GM12878 (cell line): ENCODE results near the gene LZTFL1. TPM values are rescaled to one million over a fixed set of nuclear protein-coding genes. Genes with fewer than 3 reads are reported as not detected.

Experiments
- ATAC-seq: fragments of 200-7000 bp; cut with Tn5 transposase; 3 replicates; pipeline ENCODE4 v1.9.1; 2020; ENCODE audit warnings: mild to moderate bottlenecking, moderate library complexity
- BruUV-seq: library from RNA; stranded (reverse); fragments of 400-500 nt; replicated peaks from 2 replicates; lab custom pipeline; 2021; lab: Mats Ljungman, UMichigan
- CTCF ChIA-PET: fragments of 300-600 bp; sonication (Branson Sonifier 250); formaldehyde crosslinking; extraction: SDS; loops from one replicate; lab custom pipeline; 2021; ENCODE audit warnings: inconsistent platforms; lab: Yijun Ruan, JAX
- POLR2A ChIA-PET: fragments of 350-600 bp; formaldehyde crosslinking; extraction: SDS; loops from one replicate; lab custom pipeline; 2021; ENCODE audit warnings: inconsistent platforms; lab: Charles Lee
- RAD21 ChIA-PET: fragments of 300-600 bp; sonication (Branson Sonifier 250); formaldehyde crosslinking; loops from one replicate; lab custom pipeline; 2023; ENCODE audit warnings: antibody characterized with exemption; ENCODE audit not compliant: unreplicated experiment; lab: Charles Lee
- SMC1A ChIA-PET: fragments of 300-600 bp; sonication (Branson Sonifier 250); formaldehyde crosslinking; loops from one replicate; lab custom pipeline; 2023; ENCODE audit not compliant: unreplicated experiment, uncharacterized antibody; lab: Charles Lee
- DNase-seq: peaks from one replicate; pipeline ENCODE4 v3.0.0-alpha.2; 2011; ENCODE audit warnings: low read depth, low spot score
- FAIRE-seq: peaks from 3 replicates; lab custom pipeline; 2011; peaks lifted over from hg19 to GRCh38; lab: Jason Lieb, UNC
- H2AFZ ChIP-seq: 2 replicates; pipeline ENCODE4 v1.6.0; 2011; ENCODE audit warnings: low read depth, low read length, control low read depth; ENCODE audit not compliant: control insufficient read depth
- H3K27ac ChIP-seq: 2 replicates; pipeline ENCODE4 v1.5.1; 2011; ENCODE audit warnings: control low read depth; ENCODE audit not compliant: control insufficient read depth, insufficient read depth
- H3K27me3 ChIP-seq, 2 experiments: replicated peaks in 1 of 2; 2 replicates each; pipeline versions ENCODE4 v1.6.0 to v1.6.1; 2011; ENCODE audit warnings: low read length in 1 of 2; ENCODE audit not compliant: control insufficient read depth in 2 of 2, insufficient read depth in 2 of 2
- H3K36me3 ChIP-seq, 2 experiments: 2 replicates each; pipeline ENCODE4 v1.5.1; 2011; ENCODE audit warnings: low read length in 1 of 2; ENCODE audit not compliant: control insufficient read depth in 2 of 2, insufficient read depth in 2 of 2
- H3K4me1 ChIP-seq: 2 replicates; pipeline ENCODE4 v1.6.1; 2011; ENCODE audit warnings: mild to moderate bottlenecking, low read length, moderate library complexity, mixed read lengths; ENCODE audit not compliant: control insufficient read depth, insufficient read depth
- H3K4me2 ChIP-seq: 2 replicates; pipeline ENCODE4 v1.6.0; 2011; ENCODE audit warnings: control low read depth; ENCODE audit not compliant: control insufficient read depth, insufficient read depth
- H3K4me3 ChIP-seq: fragments of 200-600 bp; sonication (generic); 2 replicates; pipeline ENCODE4 v1.5.1; 2016
- H3K79me2 ChIP-seq: 2 replicates; pipeline ENCODE4 v1.6.0; 2011; ENCODE audit warnings: low read length; ENCODE audit not compliant: control insufficient read depth, insufficient read depth
- H3K9ac ChIP-seq: 2 replicates; pipeline ENCODE4 v1.8.0; 2011; ENCODE audit warnings: low read length, control low read depth, mixed read lengths; ENCODE audit not compliant: control insufficient read depth, insufficient read depth
- H3K9me3 ChIP-seq: replicated peaks from 3 replicates; pipeline ENCODE4 v1.5.1; 2011; ENCODE audit warnings: mild to moderate bottlenecking, low read length; ENCODE audit not compliant: control insufficient read depth, insufficient read depth
- H4K20me1 ChIP-seq: 2 replicates; pipeline ENCODE4 v1.6.0; 2011; ENCODE audit not compliant: control insufficient read depth, insufficient read depth
- DPF2 ChIP-seq: fragments of 450-650 bp; IDR thresholded peaks from 2 replicates; pipeline ENCODE4 v1.6.1; 2017; ENCODE audit warnings: mild to moderate bottlenecking
- EGR1 ChIP-seq, 2 experiments: IDR thresholded peaks; 1 replicate in 1 of 2; 2 replicates in 1 of 2; pipeline ENCODE4 v1.6.1; 2011 to 2012; ENCODE audit warnings: low read depth in 2 of 2, low read length in 2 of 2, borderline replicate concordance in 1 of 2, mild to moderate bottlenecking in 1 of 2, moderate library complexity in 1 of 2
- EZH2 ChIP-seq: IDR thresholded peaks from 2 replicates; pipeline ENCODE4 v1.6.1; 2012; ENCODE audit warnings: low read depth, mild to moderate bottlenecking, control low read depth, inconsistent platforms, low read length, borderline replicate concordance; ENCODE audit not compliant: control insufficient read depth
- HDAC2 ChIP-seq: fragments of 200-600 bp; sonication (generic); IDR thresholded peaks from 2 replicates; pipeline ENCODE4 v1.6.1; 2017
- IRF4 ChIP-seq: IDR thresholded peaks from 2 replicates; pipeline ENCODE4 v1.6.1; 2011; ENCODE audit warnings: low read depth, low read length
- MYB ChIP-seq: fragments of 150-350 bp; IDR thresholded peaks from 2 replicates; pipeline ENCODE4 v1.6.1; 2014; ENCODE audit warnings: mild to moderate bottlenecking, low read depth, low read length, borderline replicate concordance
- SMAD5 ChIP-seq: IDR thresholded peaks from 2 replicates; pipeline ENCODE4 v1.6.1; 2016; ENCODE audit warnings: antibody characterized with exemption, low read depth
- WGBS: methylation state at CpG from one replicate; pipeline ENCODE4 v1.1.6; 2016; ENCODE audit warnings: low lambda C conversion rate; ENCODE audit not compliant: insufficient replicate concordance, insufficient coverage; ENCODE audit errors: missing lambda C conversion rate; 5-methylcytosine and 5-hydroxymethylcytosine counted together
- in situ Hi-C: fragments of 300-500 bp; cut with MboI; formaldehyde crosslinking; loops from 9 replicates; pipeline ENCODE4 v1.14.3; 2018; ENCODE audit warnings: mixed read lengths
- intact Hi-C: fragments of 100-400 bp; cut with micrococcal nuclease; formaldehyde crosslinking; loops from one replicate; pipeline ENCODE4 v1.14.2; 2022; ENCODE audit not compliant: unreplicated experiment
- polyA plus RNA-seq, 11 experiments: library from polyadenylated mRNA; depleted of rRNA in 4 of 11; unstranded in 6 of 11; stranded (reverse) in 5 of 11; fragments of >200 nt; fragmentation: Nextera tagmentation in 4 of 11; fragmentation: Illumina TruSeq in 1 of 11; extraction: Ambion mirVana in 4 of 11; extraction: Trizol in 1 of 11; gene quantifications; 1 replicate in 1 of 11; 2 replicates in 10 of 11; pipeline versions ENCODE4 v1.2.1 to v1.2.3, GENCODE V29; 2011 to 2016; ENCODE audit warnings: inconsistent platforms in 2 of 11, missing spikeins in 2 of 11, low read depth in 1 of 11
- total RNA-seq, 4 experiments: library from RNA; depleted of rRNA in 3 of 4; stranded (reverse); fragments of >200 nt in 3 of 4; fragmentation: Illumina TruSeq in 1 of 4; extraction: Trizol in 1 of 4; gene quantifications; 2 replicates each; pipeline versions ENCODE4 v1.2.1 to v1.2.3, GENCODE V29; 2013 to 2021
- TF ChIP-seq, protein P1 (sequence below): fragments of 150-350 bp; IDR thresholded peaks from 2 replicates; pipeline ENCODE4 v1.6.1; 2016; ENCODE audit warnings: low read depth, low read length
- TF ChIP-seq, protein P2 (sequence below): IDR thresholded peaks from 2 replicates; pipeline ENCODE4 v1.6.1; 2012; ENCODE audit warnings: improper control_type of control experiment, low read depth, low read length; ENCODE audit not compliant: insufficient replicate concordance

LZTFL1 gene
- total and polyA plus RNA-seq, 10 of the 15 experiments (the other 5 are each of a cell fraction or from before 2014, with no cell fraction given) = 9.8 to 74.1 (median 11.9) TPM

GRCh38 chr3:45777746-45778386 is 64.1 kb downstream of the LZTFL1 start:
- WGBS = 32% methylated on average over 9 of the region's 11 CpGs
- POLR2A ChIA-PET = no interaction called here
- Histone ChIP-seq H3K4me1 (no peaks in the 10 kb centered on the region), H2AFZ (no peak overlapping the region), H3K27me3 (0 out of 4 replicates have a peak, but pooled peaks cover 0 to 2% of the 10 kb centered on the region in 2 experiments), H3K9me3 (no peaks in the 10 kb centered on the region), H3K27ac (no peak overlapping the region), H4K20me1 (no peaks in the 10 kb centered on the region), H3K36me3 (no peaks in the 10 kb centered on the region), H3K9ac (no peak overlapping the region), H3K4me2 (no peak overlapping the region), H3K79me2 (no peaks in the 10 kb centered on the region), H3K4me3 (no peak overlapping the region)
- BruUV-seq = no TSS peak
- no peak for DNase-seq
- no peak for TF ChIP-seq EZH2
- TF ChIP-seq MYB = no peak
- TF ChIP-seq IRF4 = no peak
- TF ChIP-seq, protein P1, sequence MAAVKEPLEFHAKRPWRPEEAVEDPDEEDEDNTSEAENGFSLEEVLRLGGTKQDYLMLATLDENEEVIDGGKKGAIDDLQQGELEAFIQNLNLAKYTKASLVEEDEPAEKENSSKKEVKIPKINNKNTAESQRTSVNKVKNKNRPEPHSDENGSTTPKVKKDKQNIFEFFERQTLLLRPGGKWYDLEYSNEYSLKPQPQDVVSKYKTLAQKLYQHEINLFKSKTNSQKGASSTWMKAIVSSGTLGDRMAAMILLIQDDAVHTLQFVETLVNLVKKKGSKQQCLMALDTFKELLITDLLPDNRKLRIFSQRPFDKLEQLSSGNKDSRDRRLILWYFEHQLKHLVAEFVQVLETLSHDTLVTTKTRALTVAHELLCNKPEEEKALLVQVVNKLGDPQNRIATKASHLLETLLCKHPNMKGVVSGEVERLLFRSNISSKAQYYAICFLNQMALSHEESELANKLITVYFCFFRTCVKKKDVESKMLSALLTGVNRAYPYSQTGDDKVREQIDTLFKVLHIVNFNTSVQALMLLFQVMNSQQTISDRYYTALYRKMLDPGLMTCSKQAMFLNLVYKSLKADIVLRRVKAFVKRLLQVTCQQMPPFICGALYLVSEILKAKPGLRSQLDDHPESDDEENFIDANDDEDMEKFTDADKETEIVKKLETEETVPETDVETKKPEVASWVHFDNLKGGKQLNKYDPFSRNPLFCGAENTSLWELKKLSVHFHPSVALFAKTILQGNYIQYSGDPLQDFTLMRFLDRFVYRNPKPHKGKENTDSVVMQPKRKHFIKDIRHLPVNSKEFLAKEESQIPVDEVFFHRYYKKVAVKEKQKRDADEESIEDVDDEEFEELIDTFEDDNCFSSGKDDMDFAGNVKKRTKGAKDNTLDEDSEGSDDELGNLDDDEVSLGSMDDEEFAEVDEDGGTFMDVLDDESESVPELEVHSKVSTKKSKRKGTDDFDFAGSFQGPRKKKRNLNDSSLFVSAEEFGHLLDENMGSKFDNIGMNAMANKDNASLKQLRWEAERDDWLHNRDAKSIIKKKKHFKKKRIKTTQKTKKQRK = no peak
- TF ChIP-seq HDAC2 = no peak
- TF ChIP-seq, protein P2, sequence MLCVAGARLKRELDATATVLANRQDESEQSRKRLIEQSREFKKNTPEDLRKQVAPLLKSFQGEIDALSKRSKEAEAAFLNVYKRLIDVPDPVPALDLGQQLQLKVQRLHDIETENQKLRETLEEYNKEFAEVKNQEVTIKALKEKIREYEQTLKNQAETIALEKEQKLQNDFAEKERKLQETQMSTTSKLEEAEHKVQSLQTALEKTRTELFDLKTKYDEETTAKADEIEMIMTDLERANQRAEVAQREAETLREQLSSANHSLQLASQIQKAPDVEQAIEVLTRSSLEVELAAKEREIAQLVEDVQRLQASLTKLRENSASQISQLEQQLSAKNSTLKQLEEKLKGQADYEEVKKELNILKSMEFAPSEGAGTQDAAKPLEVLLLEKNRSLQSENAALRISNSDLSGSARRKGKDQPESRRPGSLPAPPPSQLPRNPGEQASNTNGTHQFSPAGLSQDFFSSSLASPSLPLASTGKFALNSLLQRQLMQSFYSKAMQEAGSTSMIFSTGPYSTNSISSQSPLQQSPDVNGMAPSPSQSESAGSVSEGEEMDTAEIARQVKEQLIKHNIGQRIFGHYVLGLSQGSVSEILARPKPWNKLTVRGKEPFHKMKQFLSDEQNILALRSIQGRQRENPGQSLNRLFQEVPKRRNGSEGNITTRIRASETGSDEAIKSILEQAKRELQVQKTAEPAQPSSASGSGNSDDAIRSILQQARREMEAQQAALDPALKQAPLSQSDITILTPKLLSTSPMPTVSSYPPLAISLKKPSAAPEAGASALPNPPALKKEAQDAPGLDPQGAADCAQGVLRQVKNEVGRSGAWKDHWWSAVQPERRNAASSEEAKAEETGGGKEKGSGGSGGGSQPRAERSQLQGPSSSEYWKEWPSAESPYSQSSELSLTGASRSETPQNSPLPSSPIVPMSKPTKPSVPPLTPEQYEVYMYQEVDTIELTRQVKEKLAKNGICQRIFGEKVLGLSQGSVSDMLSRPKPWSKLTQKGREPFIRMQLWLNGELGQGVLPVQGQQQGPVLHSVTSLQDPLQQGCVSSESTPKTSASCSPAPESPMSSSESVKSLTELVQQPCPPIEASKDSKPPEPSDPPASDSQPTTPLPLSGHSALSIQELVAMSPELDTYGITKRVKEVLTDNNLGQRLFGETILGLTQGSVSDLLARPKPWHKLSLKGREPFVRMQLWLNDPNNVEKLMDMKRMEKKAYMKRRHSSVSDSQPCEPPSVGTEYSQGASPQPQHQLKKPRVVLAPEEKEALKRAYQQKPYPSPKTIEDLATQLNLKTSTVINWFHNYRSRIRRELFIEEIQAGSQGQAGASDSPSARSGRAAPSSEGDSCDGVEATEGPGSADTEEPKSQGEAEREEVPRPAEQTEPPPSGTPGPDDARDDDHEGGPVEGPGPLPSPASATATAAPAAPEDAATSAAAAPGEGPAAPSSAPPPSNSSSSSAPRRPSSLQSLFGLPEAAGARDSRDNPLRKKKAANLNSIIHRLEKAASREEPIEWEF = no peak
- no peak for TF ChIP-seq SMAD5
- no peak for TF ChIP-seq EGR1 (IDR thresholded peaks at IDR 0.05; ENCODE audit: borderline replicate concordance in 1 of 2, low read depth in 2 of 2, low read length in 2 of 2)
- no peak for TF ChIP-seq DPF2
- intact Hi-C loops (no loop called here), in situ Hi-C loops (no loop called here)
- no peak for FAIRE-seq
- RAD21 ChIA-PET = interaction anchor here (0.9 to 1.5 kb wide), 2 partner anchors 132 to 151 kb away, joined by 3 to 4 read pairs; no protein-coding TSS in a partner anchor
- SMC1A ChIA-PET = no interaction called here
- CTCF ChIA-PET = interaction anchor here (1.9 kb wide), 1 partner anchor 300 kb away, joined by 6 read pairs; no protein-coding TSS in a partner anchor
- ATAC-seq = no peak
